Osteocyte (in vitro differentiated cells): ENCODE data around the gene PLAAT3. TPM values are rescaled to one million over a fixed set of nuclear protein-coding genes. Genes with fewer than 3 reads are reported as not detected.

Source experiments
- DNase-seq: peaks from one replicate; pipeline ENCODE4 v3.0.0; 2021; ENCODE audit warnings: mixed read lengths; ENCODE audit not compliant: unreplicated experiment; ENCODE audit errors: extremely low spot score
- H3K27ac Mint-ChIP-seq: one replicate; pipeline ENCODE4 v1.8.0; 2021; ENCODE audit warnings: mild to moderate bottlenecking, mixed read lengths; ENCODE audit not compliant: unreplicated experiment
- H3K27me3 Mint-ChIP-seq: one replicate; pipeline ENCODE4 v1.8.0; 2021; ENCODE audit warnings: mixed read lengths; ENCODE audit not compliant: unreplicated experiment
- H3K36me3 Mint-ChIP-seq: one replicate; pipeline ENCODE4 v1.8.0; 2021; ENCODE audit warnings: mixed read lengths; ENCODE audit not compliant: unreplicated experiment
- H3K4me1 Mint-ChIP-seq: one replicate; pipeline ENCODE4 v1.8.0; 2021; ENCODE audit warnings: mixed read lengths; ENCODE audit not compliant: unreplicated experiment
- H3K4me3 Mint-ChIP-seq: one replicate; pipeline ENCODE4 v1.8.0; 2021; ENCODE audit warnings: mild to moderate bottlenecking, moderate library complexity, mixed read lengths; ENCODE audit not compliant: unreplicated experiment
- H3K9me3 Mint-ChIP-seq: one replicate; pipeline ENCODE4 v1.8.0; 2021; ENCODE audit warnings: mixed read lengths; ENCODE audit not compliant: unreplicated experiment
- total RNA-seq: library from RNA; stranded (reverse); gene quantifications from 2 replicates; pipeline ENCODE4 v1.2.1, GENCODE V29; 2021
- TF ChIP-seq, protein P1 (sequence below): fragments of 200-600 bp; sonication (generic); IDR thresholded peaks from 2 replicates; pipeline ENCODE4 v1.5.0; 2021; ENCODE audit warnings: antibody characterized with exemption, mild to moderate bottlenecking, moderate library complexity

PLAAT3 gene
- total RNA-seq, 1 donor from 2014 or later = 20.0 TPM

DNA sequence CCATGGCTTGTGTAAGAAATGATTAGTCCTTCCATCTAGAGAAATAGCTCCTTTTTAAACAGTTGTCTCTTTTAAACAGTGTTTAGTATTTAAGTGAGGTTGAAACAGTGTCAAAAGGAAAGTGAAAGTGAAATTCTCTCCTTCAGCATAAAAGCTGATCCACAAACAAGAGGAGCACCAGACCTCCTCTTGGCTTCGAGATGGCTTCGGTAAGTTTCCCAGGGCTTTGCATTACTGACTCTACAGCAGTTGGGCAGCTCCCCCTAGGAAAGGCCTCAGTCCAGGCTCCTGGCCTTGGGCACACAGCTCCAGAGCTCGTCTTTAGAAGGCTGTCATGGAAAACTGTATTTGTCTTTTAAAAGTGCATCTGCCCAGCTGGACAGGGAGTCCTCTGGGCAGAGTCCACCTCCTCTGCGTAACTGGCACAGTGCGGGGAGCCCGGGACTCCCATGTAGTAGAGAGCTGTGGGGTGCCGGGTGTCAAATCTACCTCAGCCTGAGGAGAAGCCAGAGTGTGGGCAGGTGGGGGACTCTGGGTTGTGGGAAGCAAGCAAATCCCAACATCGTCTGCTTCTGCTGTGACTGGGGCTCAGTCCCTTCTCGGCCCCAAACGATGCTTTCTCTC is 77.5 kb downstream of the PLAAT3 start, which contains the start of gene PLAAT4:
Gene PLAAT4, plus strand, starts transcription at position 140 of the 624 bp plus-strand sequence. Its CDS starts 61 bp downstream, at position 201.
- Mint-ChIP-seq H3K4me1 (peaks cover 15% of the 10 kb centered on the region), H3K4me3 (peak within 1 kb of the TSS; percentile 55), H3K9me3 (no peaks in the 10 kb centered on the region), H3K27me3 (peaks cover 39% of the 10 kb centered on the region), H3K36me3 (no peaks in the 10 kb centered on the region), H3K27ac (peak within 1 kb of the TSS; percentile 86)
- TF ChIP-seq, protein P1, sequence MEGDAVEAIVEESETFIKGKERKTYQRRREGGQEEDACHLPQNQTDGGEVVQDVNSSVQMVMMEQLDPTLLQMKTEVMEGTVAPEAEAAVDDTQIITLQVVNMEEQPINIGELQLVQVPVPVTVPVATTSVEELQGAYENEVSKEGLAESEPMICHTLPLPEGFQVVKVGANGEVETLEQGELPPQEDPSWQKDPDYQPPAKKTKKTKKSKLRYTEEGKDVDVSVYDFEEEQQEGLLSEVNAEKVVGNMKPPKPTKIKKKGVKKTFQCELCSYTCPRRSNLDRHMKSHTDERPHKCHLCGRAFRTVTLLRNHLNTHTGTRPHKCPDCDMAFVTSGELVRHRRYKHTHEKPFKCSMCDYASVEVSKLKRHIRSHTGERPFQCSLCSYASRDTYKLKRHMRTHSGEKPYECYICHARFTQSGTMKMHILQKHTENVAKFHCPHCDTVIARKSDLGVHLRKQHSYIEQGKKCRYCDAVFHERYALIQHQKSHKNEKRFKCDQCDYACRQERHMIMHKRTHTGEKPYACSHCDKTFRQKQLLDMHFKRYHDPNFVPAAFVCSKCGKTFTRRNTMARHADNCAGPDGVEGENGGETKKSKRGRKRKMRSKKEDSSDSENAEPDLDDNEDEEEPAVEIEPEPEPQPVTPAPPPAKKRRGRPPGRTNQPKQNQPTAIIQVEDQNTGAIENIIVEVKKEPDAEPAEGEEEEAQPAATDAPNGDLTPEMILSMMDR = no peak
- DNase-seq = no peak

DNA sequence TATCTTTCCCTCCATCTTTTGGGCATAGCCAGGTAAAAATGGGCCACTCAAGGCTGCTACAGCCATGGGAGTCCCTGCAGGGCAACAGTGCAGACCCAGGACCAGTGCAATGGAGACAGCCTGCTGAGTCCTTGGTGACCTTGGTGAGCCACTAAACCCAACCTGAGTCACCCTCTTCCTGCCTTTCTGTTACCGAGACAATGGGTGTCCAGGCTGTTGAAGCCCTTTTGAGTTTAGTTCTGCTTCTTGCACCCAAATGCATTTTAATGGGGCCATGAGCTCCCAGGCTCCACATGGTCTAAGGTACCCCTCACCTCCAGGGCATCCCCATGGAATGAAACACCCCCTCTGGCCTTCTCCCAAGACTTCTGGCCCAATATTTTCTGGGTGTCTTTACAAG is 78.5 kb downstream of the PLAAT3 start:
- H3K4me3 Mint-ChIP-seq = no peak overlapping the region
- no peaks in the 10 kb centered on the region for H3K9me3 Mint-ChIP-seq
- H3K27ac Mint-ChIP-seq = no peak overlapping the region
- no peaks in the 10 kb centered on the region for H3K36me3 Mint-ChIP-seq
- TF ChIP-seq, protein P1 = no peak
- H3K27me3 Mint-ChIP-seq = peaks cover 39% of the 10 kb centered on the region
- H3K4me1 Mint-ChIP-seq = peaks cover 17% of the 10 kb centered on the region
- no peak for DNase-seq

DNA sequence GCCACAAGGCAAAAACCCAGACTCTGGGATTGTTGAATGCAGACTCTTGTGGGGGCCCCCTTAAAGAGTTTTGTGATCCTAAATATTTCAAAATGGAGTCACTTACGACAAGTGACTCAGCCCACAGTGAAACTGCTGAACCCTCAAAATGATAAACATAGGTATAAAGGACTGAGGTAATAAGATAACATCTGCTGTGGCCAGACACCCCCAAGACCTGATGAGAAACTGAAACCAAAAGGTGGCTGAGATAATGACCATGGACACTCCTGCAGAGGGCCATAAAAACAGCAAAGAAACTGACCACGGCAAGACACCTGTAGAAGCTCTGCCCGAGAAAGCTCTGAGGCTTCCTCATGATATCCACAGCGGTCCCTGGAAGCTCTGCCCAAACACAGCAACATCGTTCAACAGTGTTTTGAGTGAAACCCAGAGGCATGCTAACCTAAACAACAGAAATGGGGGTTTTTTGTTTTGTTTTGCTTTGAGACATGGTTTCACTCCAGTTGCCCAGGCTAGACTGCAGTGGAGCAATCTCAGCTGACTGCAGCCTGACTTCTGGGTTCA is 79.3 kb downstream of the PLAAT3 start:
- DNase-seq = no peak
- Mint-ChIP-seq H3K4me3 (no peak overlapping the region), H3K27ac (no peak overlapping the region), H3K4me1 (peaks cover 17% of the 10 kb centered on the region), H3K9me3 (no peaks in the 10 kb centered on the region), H3K27me3 (peaks cover 38% of the 10 kb centered on the region), H3K36me3 (no peaks in the 10 kb centered on the region)
- TF ChIP-seq, protein P1 = no peak

DNA sequence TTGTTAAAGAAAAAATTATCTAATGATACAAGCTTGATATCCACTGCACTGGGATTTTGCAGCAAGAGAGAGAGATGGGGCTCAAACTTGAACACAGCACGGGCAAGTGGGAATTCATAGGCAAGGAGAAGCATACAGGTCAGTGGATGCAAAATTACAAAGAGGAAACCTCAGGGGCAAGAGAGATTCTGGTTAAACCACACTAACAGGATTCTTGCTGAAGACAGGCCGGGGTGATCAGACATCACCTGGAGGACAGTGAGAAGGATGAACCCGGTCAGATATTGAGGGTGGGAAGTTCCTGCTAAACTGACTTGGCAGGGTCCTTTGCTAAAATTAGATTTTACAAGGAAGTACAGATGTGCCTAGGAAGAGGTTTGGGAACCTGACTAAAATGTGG is 80.2 kb downstream of the PLAAT3 start:
- H3K4me3 Mint-ChIP-seq = no peak overlapping the region
- peaks cover 42% of the 10 kb centered on the region for H3K27me3 Mint-ChIP-seq
- H3K27ac Mint-ChIP-seq = no peak overlapping the region
- no peaks in the 10 kb centered on the region for H3K9me3 Mint-ChIP-seq
- no peaks in the 10 kb centered on the region for H3K36me3 Mint-ChIP-seq
- DNase-seq = no peak
- H3K4me1 Mint-ChIP-seq = peaks cover 17% of the 10 kb centered on the region
- TF ChIP-seq, protein P1 = no peak

DNA sequence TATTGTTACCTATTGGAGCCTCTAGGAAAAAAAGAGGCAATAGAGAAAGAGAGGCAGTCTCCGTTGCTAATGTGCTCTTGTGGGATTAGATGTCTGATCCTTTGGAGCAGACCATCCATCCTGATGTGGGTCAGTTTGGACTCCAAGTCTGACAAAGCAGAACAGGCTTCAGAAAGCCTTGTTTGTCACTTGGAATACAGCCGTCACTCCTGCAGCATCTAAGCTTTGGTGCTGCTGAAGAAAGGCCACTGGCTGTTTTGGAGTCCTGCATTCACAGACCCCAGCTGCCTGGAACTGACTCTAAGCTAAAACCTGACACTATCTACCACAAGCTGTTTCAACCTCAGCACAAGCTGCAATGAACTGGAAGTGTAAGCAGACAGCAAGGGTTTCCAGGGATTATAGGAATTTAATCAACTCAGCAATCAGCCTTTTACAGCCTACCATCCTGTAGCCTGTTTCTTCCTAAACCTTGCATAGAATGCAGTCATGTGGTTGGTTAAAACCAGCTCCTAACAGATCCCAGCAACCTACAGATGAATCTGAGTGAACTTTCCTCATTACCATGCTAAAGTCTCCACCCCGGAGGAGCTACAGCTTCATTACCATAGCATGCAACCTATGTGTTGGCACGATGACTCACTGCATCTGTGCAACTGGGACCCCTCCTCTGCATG is 81.3 kb downstream of the PLAAT3 start:
- peaks cover 50% of the 10 kb centered on the region for H3K27me3 Mint-ChIP-seq
- no peaks in the 10 kb centered on the region for H3K9me3 Mint-ChIP-seq
- no peaks in the 10 kb centered on the region for H3K36me3 Mint-ChIP-seq
- DNase-seq = no peak
- TF ChIP-seq, protein P1 = no peak
- H3K4me3 Mint-ChIP-seq = no peak overlapping the region
- H3K27ac Mint-ChIP-seq = no peak overlapping the region
- H3K4me1 Mint-ChIP-seq = peaks cover 16% of the 10 kb centered on the region
